Measurements from ENCODE around the gene PRM2. TPM values are rescaled to one million over a fixed set of nuclear protein-coding genes. Genes with fewer than 3 reads are reported as not detected.

PRM2 gene
- total RNA-seq, 1 donor from 2014 or later: not detected

DNA sequence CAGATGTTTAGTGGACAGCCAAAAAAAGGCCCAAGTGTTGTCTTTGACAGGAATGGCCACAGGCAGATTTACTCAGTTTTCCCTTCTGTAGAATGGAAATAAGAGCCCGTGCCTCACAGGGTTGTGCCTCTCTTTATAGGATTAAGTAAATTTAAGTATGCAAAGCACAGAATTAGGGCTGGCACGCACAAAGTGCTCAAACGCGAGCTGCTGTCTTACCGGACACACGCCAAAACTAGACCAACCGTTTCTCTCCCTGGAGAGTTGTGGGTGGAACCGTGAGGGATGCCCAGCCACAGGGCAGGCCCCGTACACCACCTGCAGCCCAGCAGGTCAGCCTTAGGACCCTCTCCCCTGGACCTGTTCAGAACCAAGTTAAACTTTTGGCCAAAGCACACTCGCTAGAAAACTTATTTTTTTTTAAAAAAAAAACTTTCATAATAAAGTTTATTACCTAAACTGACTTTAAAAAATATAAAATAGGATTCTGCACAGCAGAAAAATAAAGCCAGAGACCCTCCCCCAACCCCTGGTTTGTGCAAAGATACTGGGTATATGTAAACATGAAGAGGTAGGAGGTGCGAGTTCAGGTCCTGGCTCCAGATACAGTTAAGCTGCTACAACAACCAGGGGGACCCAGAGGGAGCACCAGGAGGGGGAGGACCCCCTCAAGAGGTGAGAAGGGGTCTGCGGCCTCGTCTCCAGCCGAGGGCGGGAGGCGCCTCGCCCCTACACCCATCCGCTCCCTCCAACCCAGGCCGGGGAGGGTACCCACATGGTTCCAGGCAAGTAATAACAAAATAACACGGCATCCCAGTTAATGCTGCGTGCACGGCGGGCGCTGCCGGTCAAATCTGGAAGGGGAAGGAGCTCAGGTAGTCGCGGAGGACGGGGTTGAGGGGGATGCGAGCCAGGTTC, 22.0 kb downstream of the PRM2 start:
- DNase-seq (ENCODE audit: extremely low spot score, unreplicated experiment): no peak
- no peaks in the 10 kb centered on the region for H3K27me3 Mint-ChIP-seq (ENCODE audit: unreplicated experiment)
- H3K36me3 Mint-ChIP-seq (ENCODE audit: unreplicated experiment): peaks cover 2% of the 10 kb centered on the region
- H3K4me1 Mint-ChIP-seq (ENCODE audit: unreplicated experiment): peaks cover 34% of the 10 kb centered on the region
- no peak overlapping the region for H3K27ac Mint-ChIP-seq (ENCODE audit: unreplicated experiment)
- H3K4me3 Mint-ChIP-seq (ENCODE audit: unreplicated experiment): peak overlapping the region; percentile 71
- TF ChIP-seq, protein P1, sequence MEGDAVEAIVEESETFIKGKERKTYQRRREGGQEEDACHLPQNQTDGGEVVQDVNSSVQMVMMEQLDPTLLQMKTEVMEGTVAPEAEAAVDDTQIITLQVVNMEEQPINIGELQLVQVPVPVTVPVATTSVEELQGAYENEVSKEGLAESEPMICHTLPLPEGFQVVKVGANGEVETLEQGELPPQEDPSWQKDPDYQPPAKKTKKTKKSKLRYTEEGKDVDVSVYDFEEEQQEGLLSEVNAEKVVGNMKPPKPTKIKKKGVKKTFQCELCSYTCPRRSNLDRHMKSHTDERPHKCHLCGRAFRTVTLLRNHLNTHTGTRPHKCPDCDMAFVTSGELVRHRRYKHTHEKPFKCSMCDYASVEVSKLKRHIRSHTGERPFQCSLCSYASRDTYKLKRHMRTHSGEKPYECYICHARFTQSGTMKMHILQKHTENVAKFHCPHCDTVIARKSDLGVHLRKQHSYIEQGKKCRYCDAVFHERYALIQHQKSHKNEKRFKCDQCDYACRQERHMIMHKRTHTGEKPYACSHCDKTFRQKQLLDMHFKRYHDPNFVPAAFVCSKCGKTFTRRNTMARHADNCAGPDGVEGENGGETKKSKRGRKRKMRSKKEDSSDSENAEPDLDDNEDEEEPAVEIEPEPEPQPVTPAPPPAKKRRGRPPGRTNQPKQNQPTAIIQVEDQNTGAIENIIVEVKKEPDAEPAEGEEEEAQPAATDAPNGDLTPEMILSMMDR (IDR thresholded peaks at IDR 0.05): no peak
- H3K9me3 Mint-ChIP-seq (ENCODE audit: unreplicated experiment): no peaks in the 10 kb centered on the region

GRCh38 chr16:11253009-11253994, 23.0 kb downstream of the PRM2 start:
- H3K27ac Mint-ChIP-seq (ENCODE audit: unreplicated experiment): no peak overlapping the region

GRCh38 chr16:11252482-11252931, 23.8 kb downstream of the PRM2 start:
- no peak for DNase-seq (ENCODE audit: extremely low spot score, unreplicated experiment)
- no peaks in the 10 kb centered on the region for H3K9me3 Mint-ChIP-seq (ENCODE audit: unreplicated experiment)
- TF ChIP-seq, protein P1 (IDR thresholded peaks at IDR 0.05): no peak
- H3K27ac Mint-ChIP-seq (ENCODE audit: unreplicated experiment): no peak overlapping the region
- H3K36me3 Mint-ChIP-seq (ENCODE audit: unreplicated experiment): peaks cover 2% of the 10 kb centered on the region
- peaks cover 25% of the 10 kb centered on the region for H3K4me1 Mint-ChIP-seq (ENCODE audit: unreplicated experiment)
- no peak overlapping the region for H3K4me3 Mint-ChIP-seq (ENCODE audit: unreplicated experiment)
- no peaks in the 10 kb centered on the region for H3K27me3 Mint-ChIP-seq (ENCODE audit: unreplicated experiment)

More at GRCh38 chr16:11253009-11253994, 23.0 kb downstream of the PRM2 start:
- peak overlapping the region; percentile 44 for H3K4me3 Mint-ChIP-seq (ENCODE audit: unreplicated experiment)
- DNase-seq (ENCODE audit: extremely low spot score, unreplicated experiment): no peak
- peaks cover 27% of the 10 kb centered on the region for H3K4me1 Mint-ChIP-seq (ENCODE audit: unreplicated experiment)
- TF ChIP-seq, protein P1 (IDR thresholded peaks at IDR 0.05): no peak
- H3K9me3 Mint-ChIP-seq (ENCODE audit: unreplicated experiment): no peaks in the 10 kb centered on the region
- H3K27me3 Mint-ChIP-seq (ENCODE audit: unreplicated experiment): no peaks in the 10 kb centered on the region
- H3K36me3 Mint-ChIP-seq (ENCODE audit: unreplicated experiment): peaks cover 2% of the 10 kb centered on the region

DNA sequence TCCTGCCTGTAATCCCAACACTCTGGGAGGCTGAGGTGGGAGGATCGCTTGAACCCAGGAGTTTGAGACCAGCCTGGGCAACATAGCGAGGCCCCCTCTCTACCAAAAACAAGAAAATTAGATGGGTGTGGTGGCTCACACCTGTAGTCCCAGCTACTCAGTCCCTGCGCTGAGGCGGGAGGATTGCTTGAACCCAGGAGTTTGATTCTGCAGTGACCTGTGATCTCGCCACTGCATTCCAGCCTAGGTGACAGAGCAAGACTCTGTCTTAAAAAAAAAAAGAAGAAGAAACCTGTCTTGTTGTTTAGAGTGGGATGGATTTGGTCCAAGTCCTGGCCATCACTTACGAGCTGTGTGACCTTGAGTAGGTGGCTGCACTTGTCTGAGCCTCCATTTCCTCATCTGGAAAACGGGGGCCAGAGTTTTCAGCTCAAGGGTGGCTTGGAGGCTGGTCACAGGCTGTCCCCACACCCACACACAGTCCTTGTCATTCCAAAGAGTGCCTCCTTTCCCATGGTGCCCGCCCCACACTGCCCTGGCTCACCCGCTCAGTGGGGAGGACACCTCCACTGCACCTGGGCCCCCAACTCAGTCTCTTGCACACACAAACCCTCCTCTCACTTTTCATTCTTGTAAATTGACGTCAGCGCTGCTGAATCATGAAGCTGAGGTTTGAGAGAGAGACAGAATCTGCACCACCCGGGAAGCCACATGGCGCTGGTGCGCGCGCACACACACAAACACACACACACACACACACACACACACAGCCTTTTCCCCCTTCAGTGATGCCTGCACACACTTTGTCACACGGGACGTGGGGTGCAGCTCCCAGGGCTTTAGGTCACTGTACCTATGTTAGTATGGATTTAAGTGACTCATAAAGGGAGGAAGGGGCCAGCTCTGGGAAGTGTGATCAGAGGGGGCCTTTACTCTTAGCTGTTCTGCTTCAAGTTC, 24.5 kb downstream of the PRM2 start:
- no peak overlapping the region for H3K27ac Mint-ChIP-seq (ENCODE audit: unreplicated experiment)
- H3K36me3 Mint-ChIP-seq (ENCODE audit: unreplicated experiment): peaks cover 2% of the 10 kb centered on the region
- peaks cover 19% of the 10 kb centered on the region for H3K4me1 Mint-ChIP-seq (ENCODE audit: unreplicated experiment)
- no peak for DNase-seq (ENCODE audit: extremely low spot score, unreplicated experiment)
- TF ChIP-seq, protein P1 (IDR thresholded peaks at IDR 0.05): no peak
- H3K27me3 Mint-ChIP-seq (ENCODE audit: unreplicated experiment): no peaks in the 10 kb centered on the region
- H3K4me3 Mint-ChIP-seq (ENCODE audit: unreplicated experiment): no peak overlapping the region
- no peaks in the 10 kb centered on the region for H3K9me3 Mint-ChIP-seq (ENCODE audit: unreplicated experiment)

All from osteocyte (in vitro differentiated cells).